Mucosa of rectum (tissue), 2 donors: ENCODE results near the gene ST3GAL3.
"Not testable (repeated sequence)": the region's sequence is repeated elsewhere in the genome, so short reads cannot be mapped to it uniquely, and the experiment has no call there.

ENCODE experiments used
- H3K27ac ChIP-seq, 2 donors: one replicate each; pipeline ENCODE4 v1.7.0; 2013; ENCODE audit warnings: inconsistent platforms in 2 of 2, low read depth in 2 of 2, low read length in 2 of 2
- H3K27me3 ChIP-seq, 2 donors: one replicate each; pipeline ENCODE4 v1.7.0; 2013; ENCODE audit warnings: low read length in 2 of 2; ENCODE audit not compliant: control insufficient read depth in 2 of 2, insufficient read depth in 2 of 2
- H3K36me3 ChIP-seq, 2 donors: one replicate each; pipeline ENCODE4 v1.7.0; 2013; ENCODE audit warnings: low read length in 2 of 2; ENCODE audit not compliant: control insufficient read depth in 2 of 2, insufficient read depth in 2 of 2
- H3K4me1 ChIP-seq, 2 donors: one replicate each; pipeline ENCODE4 v1.7.0; 2013; ENCODE audit warnings: low read length in 2 of 2, mild to moderate bottlenecking in 1 of 2; ENCODE audit not compliant: control insufficient read depth in 2 of 2, insufficient read depth in 2 of 2
- H3K4me3 ChIP-seq, 2 donors: one replicate each; pipeline ENCODE4 v1.7.0; 2013; ENCODE audit warnings: low read length in 2 of 2
- H3K9ac ChIP-seq, 2 donors: one replicate each; pipeline ENCODE4 v1.7.0; 2013; ENCODE audit warnings: low read length in 2 of 2, low read depth in 1 of 2, mild to moderate bottlenecking in 1 of 2
- H3K9me3 ChIP-seq, 2 donors: one replicate each; pipeline ENCODE4 v1.7.0; 2013; ENCODE audit warnings: low read length in 2 of 2; ENCODE audit not compliant: control insufficient read depth in 2 of 2
- donor health status: healthy.
- donor health status: Normal muscosa, but diverticular disease.

The ST3GAL3 gene

DNA sequence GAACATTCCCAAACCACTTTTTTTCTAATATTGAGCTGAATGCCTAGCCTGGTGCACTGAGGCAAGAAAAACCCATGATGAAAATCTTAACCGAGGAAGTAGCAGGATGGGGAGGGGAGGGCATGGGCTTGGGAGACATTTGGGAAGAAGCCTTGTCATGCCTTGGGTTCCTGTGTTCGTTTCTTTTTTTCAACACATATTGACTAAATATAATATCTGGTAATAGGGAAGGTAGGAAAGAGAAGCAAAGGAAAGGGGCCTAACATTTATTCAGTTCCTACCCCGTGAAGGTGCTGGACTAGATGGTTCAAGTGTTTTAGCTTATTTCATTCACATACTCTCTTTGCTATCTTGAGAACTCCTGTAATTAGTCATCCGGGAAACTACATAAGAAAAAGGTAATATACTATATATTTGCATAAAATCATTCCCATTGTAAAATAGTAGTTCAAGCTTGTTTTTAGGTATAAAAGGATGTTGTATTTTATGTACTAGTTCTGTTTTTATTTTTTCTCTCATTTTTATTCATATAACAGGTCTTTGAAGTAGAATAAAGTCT, 62.1 kb downstream of the ST3GAL3 start:
- Histone ChIP-seq H3K9me3 (no peaks in the 10 kb centered on the region), H3K27ac (no peak overlapping the region), H3K4me1 (peaks cover 0 to 3% of the 10 kb centered on the region in 2 donors), H3K9ac (no peak overlapping the region), H3K27me3 (no peaks in the 10 kb centered on the region), H3K36me3 (no peaks in the 10 kb centered on the region), H3K4me3 (no peak overlapping the region)

DNA sequence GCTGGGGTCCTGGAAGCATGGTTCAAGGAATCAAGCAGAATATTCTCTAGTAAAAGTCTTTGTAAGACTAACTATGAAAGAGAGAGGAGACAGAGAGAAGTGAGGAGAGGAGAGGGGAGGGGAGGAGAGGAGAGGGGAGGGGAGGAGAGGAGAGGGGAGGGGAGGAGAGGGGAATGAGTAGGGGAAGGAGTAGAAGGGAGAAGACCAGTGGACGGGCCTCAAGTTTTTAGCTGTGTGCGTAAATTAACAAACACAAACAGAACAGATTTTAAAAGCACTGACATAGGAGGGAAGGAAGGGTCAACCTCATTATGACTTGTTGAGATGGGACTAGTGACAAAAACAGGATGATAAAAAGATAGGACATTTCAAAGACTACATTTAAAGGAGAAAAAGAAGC, 62.8 kb downstream of the ST3GAL3 start:
- H3K9ac ChIP-seq: no peak overlapping the region
- no peak overlapping the region for H3K27ac ChIP-seq

DNA sequence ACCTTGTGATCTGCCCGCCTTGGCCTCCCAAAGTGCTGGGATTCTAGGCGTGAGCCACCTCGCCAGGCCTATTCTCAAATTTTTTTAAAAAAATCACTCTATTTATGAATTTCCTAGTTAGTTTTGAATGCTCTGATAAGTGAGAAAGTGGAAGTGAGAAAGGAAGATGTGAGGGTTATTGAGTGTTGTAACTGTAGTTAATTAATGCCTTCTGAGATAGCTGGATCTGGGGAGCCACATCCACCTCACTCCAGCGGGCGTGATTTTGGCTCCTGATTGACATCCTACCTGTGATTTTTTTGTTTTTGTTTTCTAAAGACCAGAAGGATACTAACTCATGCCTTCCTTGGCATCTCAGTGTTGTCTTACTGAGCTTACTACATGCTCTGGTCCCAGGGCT, 65.6 kb downstream of the ST3GAL3 start:
- Histone ChIP-seq H3K36me3 (no peaks in the 10 kb centered on the region), H3K4me1 (no peaks in the 10 kb centered on the region), H3K9me3 (no peaks in the 10 kb centered on the region), H3K9ac (no peak overlapping the region), H3K27ac (no peak overlapping the region), H3K27me3 (no peaks in the 10 kb centered on the region), H3K4me3 (no peak overlapping the region)

More for the DNA sequence above, 62.8 kb downstream of the ST3GAL3 start:
- Histone ChIP-seq H3K4me1 (peaks cover 0 to 3% of the 10 kb centered on the region in 2 donors), H3K9me3 (no peaks in the 10 kb centered on the region), H3K27me3 (no peaks in the 10 kb centered on the region), H3K4me3 (no peak overlapping the region), H3K36me3 (no peaks in the 10 kb centered on the region)

DNA sequence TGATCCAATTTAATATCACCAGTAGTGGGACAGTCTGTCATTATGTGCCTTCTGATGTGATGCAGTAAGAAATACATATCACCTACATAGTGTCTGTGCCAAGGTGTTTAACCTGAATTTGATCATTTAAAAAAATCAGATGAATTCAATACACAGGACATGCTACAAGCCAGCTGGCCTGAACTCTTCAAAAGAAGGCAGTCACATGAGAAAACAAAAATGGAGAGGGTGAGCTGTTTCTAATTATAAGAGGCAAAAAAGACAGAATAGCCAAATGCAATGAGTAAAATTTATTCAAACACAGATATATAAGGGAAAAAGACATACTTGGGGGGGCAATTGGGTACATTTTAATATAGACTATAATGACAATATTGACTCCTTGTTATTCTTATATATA, 66.5 kb downstream of the ST3GAL3 start:
- Histone ChIP-seq H3K9ac (no peak overlapping the region), H3K27me3 (no peaks in the 10 kb centered on the region), H3K36me3 (no peaks in the 10 kb centered on the region), H3K4me1 (no peaks in the 10 kb centered on the region), H3K27ac (no peak overlapping the region), H3K9me3 (no peaks in the 10 kb centered on the region), H3K4me3 (no peak overlapping the region)

DNA sequence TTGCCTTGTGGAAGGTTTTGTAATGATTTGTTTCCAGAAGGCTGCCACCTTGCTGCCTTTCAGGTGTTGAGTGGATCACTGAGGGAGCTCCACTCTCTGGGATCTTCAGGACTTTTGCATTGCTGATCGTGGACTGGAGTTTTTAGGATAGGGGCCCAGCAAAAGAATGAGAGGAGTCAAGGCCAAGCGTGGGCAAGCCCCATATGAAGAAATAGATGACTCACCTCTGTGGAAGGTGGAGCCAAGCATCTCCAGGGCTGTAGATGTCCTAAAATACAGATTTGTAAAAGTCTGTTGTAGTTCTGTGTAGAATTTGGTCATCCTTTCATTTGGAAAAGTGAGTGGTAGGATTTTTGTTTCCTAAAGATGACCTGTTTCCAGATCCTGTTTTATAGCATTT, 67.0 kb downstream of the ST3GAL3 start:
- Histone ChIP-seq H3K4me3 (no peak overlapping the region), H3K4me1 (no peaks in the 10 kb centered on the region), H3K9ac (no peak overlapping the region), H3K36me3 (no peaks in the 10 kb centered on the region), H3K27me3 (no peaks in the 10 kb centered on the region), H3K27ac (no peak overlapping the region), H3K9me3 (no peaks in the 10 kb centered on the region)

DNA sequence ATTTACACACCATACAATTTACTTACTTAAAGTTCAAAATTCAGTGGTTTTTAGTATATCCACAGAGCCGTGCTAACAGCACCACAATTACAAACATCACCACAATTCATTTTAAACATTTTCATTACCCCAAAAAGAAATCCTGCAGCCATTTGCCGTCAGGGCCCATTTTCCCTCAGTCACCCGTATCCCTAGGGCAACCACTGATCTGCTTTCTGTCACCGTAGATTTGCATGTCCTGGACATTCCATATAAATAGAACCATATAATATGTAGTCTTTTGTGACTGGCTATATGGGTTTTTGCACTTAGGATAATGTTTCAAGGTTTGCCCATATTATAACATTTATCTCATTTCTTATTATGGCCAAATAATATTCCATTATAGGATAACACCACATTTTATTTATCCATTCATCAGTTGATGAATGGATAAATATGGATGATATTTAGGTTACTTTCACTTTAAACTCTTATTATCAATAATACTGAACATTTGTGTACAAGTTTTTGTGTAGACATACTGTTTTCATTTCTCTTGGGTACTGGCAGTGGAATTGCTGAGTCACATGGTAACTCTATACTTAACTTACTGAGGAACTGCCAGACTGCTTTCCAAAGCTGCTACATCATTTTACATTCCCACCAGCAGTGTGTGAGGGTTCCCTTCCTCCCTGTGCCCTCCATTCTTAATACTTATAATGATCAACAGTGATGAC, 68.9 kb downstream of the ST3GAL3 start:
- Histone ChIP-seq H3K27me3 (no peaks in the 10 kb centered on the region), H3K9me3 (no peaks in the 10 kb centered on the region), H3K4me1 (no peaks in the 10 kb centered on the region), H3K36me3 (no peaks in the 10 kb centered on the region), H3K9ac (no peak overlapping the region), H3K4me3 (no peak overlapping the region), H3K27ac (no peak overlapping the region)

DNA sequence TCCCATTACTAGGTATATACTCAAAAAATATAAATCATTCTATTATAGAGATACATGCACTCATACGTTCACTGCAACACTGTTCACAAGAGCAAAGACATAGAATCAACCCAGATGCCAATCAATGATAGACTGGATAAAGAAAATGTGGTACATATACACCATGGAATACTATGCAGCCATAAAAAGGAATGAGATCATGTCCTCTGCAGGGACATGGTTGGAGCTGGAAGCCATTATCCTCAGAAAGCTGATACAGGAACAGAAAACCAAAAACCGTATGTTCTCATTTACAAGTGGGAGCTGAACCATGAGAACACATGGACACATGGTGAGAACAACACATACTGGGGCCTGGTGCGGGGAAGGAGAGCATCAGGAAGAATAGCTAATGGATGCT, 70.6 kb downstream of the ST3GAL3 start:
- not testable (repeated sequence) for H3K27me3 ChIP-seq, H3K4me1 ChIP-seq, H3K9me3 ChIP-seq, H3K36me3 ChIP-seq, H3K27ac ChIP-seq, H3K4me3 ChIP-seq, H3K9ac ChIP-seq

DNA sequence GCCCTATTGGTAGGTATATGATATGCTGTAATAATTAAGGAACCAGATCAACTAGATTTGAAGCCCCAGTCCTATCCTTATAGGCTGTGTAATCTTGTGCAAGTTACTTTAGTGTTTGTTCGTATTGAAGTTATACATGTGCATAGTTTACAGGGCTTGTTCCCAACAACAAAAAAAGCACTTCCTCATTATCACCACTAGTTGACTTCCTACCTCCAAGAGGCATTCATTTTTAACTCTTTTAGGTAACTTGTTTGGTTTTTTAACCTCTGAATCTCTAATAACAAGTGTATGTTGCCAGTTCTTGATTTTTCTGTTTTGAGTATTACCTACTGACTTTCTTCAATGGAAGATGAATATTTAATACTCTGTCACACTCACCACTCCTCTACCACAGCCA, 71.9 kb downstream of the ST3GAL3 start:
- Histone ChIP-seq H3K9ac (no peak overlapping the region), H3K4me1 (peaks cover 0 to 3% of the 10 kb centered on the region in 2 donors), H3K9me3 (no peaks in the 10 kb centered on the region), H3K27ac (no peak overlapping the region), H3K27me3 (no peaks in the 10 kb centered on the region), H3K4me3 (no peak overlapping the region), H3K36me3 (no peaks in the 10 kb centered on the region)

DNA sequence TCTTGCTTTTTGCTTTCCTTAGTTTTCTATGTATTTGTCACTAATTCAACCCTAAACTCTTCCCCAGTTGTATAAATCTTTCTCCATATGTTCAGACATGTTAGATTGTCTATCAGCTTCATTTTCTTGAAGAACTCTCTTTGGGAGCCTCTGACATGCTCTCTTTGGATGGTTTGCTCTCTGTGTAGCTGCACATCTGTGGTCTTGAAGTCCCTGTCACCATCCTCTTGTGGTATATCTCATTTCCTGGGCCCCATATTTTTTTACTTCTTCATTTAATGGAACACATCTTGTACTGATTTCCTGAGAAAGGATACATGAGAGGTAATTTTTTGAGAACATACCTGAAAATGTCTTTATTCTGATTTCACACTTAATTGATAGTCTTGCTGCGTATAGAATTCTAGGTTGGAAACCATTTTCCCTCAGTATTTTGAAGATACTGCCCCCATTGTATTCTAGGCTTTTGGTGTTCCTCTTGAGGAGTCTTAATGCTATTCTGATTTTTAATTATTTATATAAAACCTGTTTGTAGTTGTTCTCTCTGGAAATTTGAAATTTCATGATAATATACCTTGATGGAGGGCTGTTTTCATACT, 72.6 kb downstream of the ST3GAL3 start:
- H3K9me3 ChIP-seq: no peaks in the 10 kb centered on the region

DNA sequence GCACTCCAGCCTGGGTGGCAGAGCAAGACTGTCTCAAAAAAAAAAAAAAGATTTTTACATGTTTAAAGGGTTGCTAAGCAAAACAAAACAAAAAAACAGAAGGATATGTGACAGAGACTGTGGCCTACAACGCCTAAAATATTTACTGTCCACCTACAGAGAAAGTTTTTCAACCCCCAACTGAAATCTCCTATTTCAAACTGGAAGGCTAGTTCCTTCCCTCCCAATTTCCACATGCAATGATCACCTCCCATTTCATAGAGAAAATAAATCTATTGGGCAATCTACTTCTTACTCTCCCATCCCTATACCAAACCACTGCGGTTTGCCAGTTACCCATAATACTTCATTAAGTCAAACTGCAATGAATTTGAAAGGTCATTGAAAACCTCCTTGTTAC, 74.2 kb downstream of the ST3GAL3 start:
- Histone ChIP-seq H3K36me3 (no peaks in the 10 kb centered on the region), H3K27me3 (no peaks in the 10 kb centered on the region), H3K9ac (no peak overlapping the region), H3K27ac (no peak overlapping the region), H3K4me3 (no peak overlapping the region), H3K9me3 (no peaks in the 10 kb centered on the region), H3K4me1 (peaks cover 0 to 6% of the 10 kb centered on the region in 2 donors)

More for the DNA sequence above, 72.6 kb downstream of the ST3GAL3 start:
- H3K27me3 ChIP-seq: no peaks in the 10 kb centered on the region
- H3K27ac ChIP-seq: no peak overlapping the region
- H3K9ac ChIP-seq: no peak overlapping the region
- H3K36me3 ChIP-seq: no peaks in the 10 kb centered on the region
- peaks cover 0 to 3% of the 10 kb centered on the region in 2 donors for H3K4me1 ChIP-seq
- no peak overlapping the region for H3K4me3 ChIP-seq
